Activated CD4-positive, alpha-beta memory T cell treated with anti-CD3 and anti-CD28 coated beads for 36 hours (primary cell): ENCODE data around the gene LGALS7B. TPM values are rescaled to one million over a fixed set of nuclear protein-coding genes. Genes with fewer than 3 reads are reported as not detected.
"Not testable (repeated sequence)": the region's sequence is repeated elsewhere in the genome, so short reads cannot be mapped to it uniquely, and the experiment has no call there.

Experiments used
- CTCF ChIA-PET: fragments of 350-600 bp; sonication (Branson Sonifier 250); formaldehyde crosslinking; loops from one replicate; lab custom pipeline; 2021; ENCODE audit warnings: antibody characterized with exemption, inconsistent platforms; lab: Charles Lee
- POLR2A ChIA-PET: fragments of 350-600 bp; sonication (Branson Sonifier 250); formaldehyde crosslinking; loops from one replicate; lab custom pipeline; 2021; ENCODE audit warnings: antibody characterized with exemption; lab: Charles Lee
- DNase-seq: peaks from one replicate; pipeline ENCODE4 v3.0.0-alpha.2; 2020
- H3K27ac Mint-ChIP-seq: one replicate; pipeline ENCODE4 v1.8.0; 2021; ENCODE audit warnings: mixed read lengths
- H3K27me3 Mint-ChIP-seq: one replicate; pipeline ENCODE4 v1.8.0; 2021; ENCODE audit warnings: mixed read lengths
- H3K36me3 Mint-ChIP-seq: one replicate; pipeline ENCODE4 v1.8.0; 2021; ENCODE audit warnings: mixed read lengths
- H3K4me1 Mint-ChIP-seq: one replicate; pipeline ENCODE4 v1.8.0; 2021; ENCODE audit warnings: low read depth, mixed read lengths
- H3K4me3 Mint-ChIP-seq: one replicate; pipeline ENCODE4 v1.8.0; 2021; ENCODE audit warnings: mild to moderate bottlenecking, mixed read lengths
- H3K9me3 Mint-ChIP-seq: one replicate; pipeline ENCODE4 v1.8.0; 2021; ENCODE audit warnings: mixed read lengths
- intact Hi-C: fragments of 100-400 bp; cut with micrococcal nuclease; formaldehyde crosslinking; loops from one replicate; pipeline ENCODE4 v1.15.1; 2023
- total RNA-seq, 2 experiments: library from RNA; stranded (reverse); gene quantifications; one replicate each; pipeline ENCODE4 v1.2.3, GENCODE V29; 2021

LGALS7B gene
- total RNA-seq, 2 experiments from 2014 or later = not detected

DNA sequence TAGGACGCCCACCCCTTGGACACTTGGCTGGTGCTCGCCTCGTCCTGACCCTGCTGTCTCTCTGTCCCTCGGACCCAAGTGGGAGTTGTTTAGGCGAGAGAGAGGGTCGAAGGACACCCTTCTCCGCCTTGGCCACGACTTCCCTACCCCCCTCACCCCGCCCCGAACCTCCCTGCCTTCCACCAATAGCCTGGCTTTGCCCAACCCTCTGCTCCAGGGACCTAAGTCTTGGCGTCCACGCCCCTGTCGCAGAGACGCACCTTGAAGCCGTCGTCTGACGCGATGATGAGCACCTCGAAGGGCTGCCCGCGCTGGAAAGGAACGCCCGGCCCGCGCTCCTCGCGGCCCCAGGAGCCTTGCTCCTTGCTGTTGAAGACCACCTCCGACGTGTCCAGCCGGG lies 17.4 kb upstream of the LGALS7B start:
- intact Hi-C loops, DNase-seq, H3K4me1 Mint-ChIP-seq, H3K27me3 Mint-ChIP-seq, CTCF ChIA-PET, H3K9me3 Mint-ChIP-seq, H3K27ac Mint-ChIP-seq, H3K4me3 Mint-ChIP-seq, POLR2A ChIA-PET, H3K36me3 Mint-ChIP-seq: not testable (repeated sequence)

DNA sequence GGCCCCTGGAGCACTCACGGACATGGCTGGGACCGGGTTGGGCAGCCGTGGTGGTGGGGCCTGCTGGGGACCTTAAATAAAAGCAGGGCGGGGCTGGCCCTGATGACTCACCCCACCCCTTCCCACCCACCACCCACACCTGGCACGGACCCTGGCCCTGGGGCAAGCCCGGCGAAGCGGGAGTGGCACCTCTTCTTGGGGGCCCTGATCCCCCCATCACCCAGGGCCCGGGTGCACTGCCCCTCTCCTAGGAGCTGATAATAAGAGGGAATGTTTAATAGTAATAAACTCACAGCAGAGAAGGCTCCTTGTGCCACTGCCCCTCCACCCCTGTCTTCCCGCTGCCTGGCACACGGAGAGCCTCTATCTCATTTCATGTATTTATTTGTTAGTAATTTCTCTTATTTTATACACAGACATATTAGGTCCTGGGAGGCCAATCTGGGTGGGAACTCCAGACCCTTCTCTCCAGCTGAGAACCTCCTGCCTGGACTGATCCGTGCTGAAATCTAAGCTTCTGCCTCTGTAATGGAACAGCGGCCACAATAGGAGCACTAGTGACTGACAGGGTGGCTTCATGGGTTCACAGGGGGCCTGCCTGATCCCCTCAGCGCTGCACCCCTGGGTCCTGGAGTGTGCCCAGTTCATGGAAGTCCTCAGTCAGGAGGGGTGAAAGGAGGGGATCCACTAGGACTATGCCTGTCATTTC lies 15.4 kb upstream of the LGALS7B start, which contains the start of gene LGALS7:
LGALS7 (minus strand) TSS at position 49 of the 709 bp plus-strand sequence; CDS start at position 24, 25 bp downstream.
- Mint-ChIP-seq H3K4me1 (peaks cover 6% of the 10 kb centered on the region), H3K27me3 (no peaks in the 10 kb centered on the region), H3K27ac (no peak within 1 kb of the TSS), H3K4me3 (no peak within 1 kb of the TSS), H3K36me3 (no peaks in the 10 kb centered on the region), H3K9me3 (no peaks in the 10 kb centered on the region)
- POLR2A ChIA-PET = no interaction called here
- intact Hi-C loops = no loop called here
- DNase-seq = no peak
- CTCF ChIA-PET = interaction anchor here (0.6 kb wide), 1 partner anchor 102 kb away, joined by 3 read pairs; no protein-coding TSS in a partner anchor

DNA sequence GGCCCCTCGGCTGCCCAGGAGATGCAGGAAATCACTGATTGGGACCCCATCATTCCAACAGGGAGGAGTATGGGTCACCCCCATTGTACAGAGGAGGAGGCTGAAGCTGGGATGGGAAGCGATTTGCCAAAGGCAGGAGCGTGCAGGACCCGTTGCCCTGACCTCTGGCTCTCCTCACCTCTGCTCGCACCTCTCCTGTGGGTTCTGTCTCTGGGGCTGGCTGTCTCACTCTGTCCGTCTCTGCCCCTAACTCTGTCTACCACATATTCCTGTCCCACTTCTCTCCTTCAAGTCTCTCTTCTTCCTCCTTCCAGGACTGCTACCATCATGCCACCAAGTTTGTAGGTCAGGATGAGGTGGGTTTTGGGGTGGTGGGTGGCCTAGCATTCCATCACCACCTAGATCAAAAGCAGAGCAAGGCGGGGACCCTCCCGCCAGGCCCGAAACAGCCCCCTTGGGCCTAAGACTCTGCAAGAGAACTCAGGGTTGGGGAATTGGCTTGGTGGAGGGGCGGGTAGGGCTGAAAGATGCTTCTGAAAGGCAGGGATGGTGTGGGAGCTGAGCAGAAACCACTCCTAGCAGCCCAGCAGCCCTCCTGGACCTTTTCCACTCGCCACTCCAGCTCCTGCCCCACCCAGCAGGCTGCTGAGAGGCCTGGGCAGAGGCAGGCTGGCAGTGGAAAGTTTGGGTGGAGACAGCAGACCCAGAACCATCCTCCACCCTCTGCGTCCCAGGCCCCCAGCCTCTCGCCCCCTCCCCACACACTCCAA lies 14.6 kb upstream of the LGALS7B start:
- ChIA-PET POLR2A (no interaction called here), CTCF (interaction anchor here (0.6 kb wide), 1 partner anchor 101 kb away, joined by 3 read pairs; no protein-coding TSS in a partner anchor)
- no peak overlapping the region for H3K4me3 Mint-ChIP-seq
- no peak overlapping the region for H3K27ac Mint-ChIP-seq
- H3K9me3 Mint-ChIP-seq = no peaks in the 10 kb centered on the region
- no peak for DNase-seq
- intact Hi-C loops = no loop called here
- peaks cover 3% of the 10 kb centered on the region for H3K4me1 Mint-ChIP-seq
- no peaks in the 10 kb centered on the region for H3K27me3 Mint-ChIP-seq
- H3K36me3 Mint-ChIP-seq = no peaks in the 10 kb centered on the region

DNA sequence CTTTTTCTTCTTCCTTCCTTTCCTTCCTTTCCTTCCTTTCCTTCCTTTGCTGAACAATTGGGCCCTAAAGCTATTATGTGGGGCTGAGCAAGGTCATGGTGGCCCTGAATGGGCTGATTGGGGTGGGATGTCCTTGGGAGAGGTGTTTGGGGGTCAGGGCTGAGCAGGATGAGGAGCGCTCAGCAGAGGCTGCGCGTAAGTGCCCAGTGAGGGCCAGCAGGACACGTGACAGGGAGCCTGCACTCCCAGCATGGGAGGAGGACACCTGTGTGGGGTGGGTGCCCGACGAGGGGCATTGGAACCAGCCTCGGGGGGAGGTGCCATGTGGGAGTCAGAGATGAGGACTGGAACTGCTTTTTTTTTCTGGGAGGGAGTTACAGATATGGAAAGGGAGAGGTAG lies 10.3 kb upstream of the LGALS7B start:
- Mint-ChIP-seq H3K27ac (no peak overlapping the region), H3K4me3 (no peak overlapping the region), H3K9me3 (no peaks in the 10 kb centered on the region), H3K36me3 (no peaks in the 10 kb centered on the region), H3K4me1 (no peaks in the 10 kb centered on the region), H3K27me3 (no peaks in the 10 kb centered on the region)
- POLR2A ChIA-PET = no interaction called here
- DNase-seq = no peak
- CTCF ChIA-PET = interaction anchor here (0.7 kb wide), 2 partner anchors 10 to 152 kb away, joined by 3 to 5 read pairs; partner anchors contain the start of genes MRPS12 and SARS2
- intact Hi-C loops = no loop called here

DNA sequence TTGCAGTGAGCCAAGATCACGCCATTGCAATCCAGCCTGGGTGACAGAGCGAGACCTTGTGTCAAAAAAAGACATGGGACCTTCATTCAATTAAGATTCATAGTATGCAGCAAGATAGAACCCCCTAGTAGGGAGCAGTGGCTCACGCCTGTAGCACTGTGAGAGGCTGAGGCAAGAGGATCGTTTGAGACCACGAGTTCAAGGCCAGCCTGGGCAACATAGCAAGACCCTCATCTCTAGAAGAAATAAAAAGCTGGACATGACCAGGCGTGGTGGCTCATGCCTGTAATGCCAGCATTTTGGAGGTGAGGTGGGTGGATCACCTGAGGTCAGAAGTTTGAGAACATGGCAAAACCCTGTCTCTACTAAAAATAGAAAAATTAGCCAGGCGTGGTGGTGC lies 8.6 kb upstream of the LGALS7B start:
- no peak for DNase-seq
- ChIA-PET POLR2A (no interaction called here), CTCF (no interaction called here)
- Mint-ChIP-seq H3K4me1 (no peaks in the 10 kb centered on the region), H3K9me3 (no peaks in the 10 kb centered on the region), H3K27me3 (no peaks in the 10 kb centered on the region), H3K27ac (no peak overlapping the region), H3K4me3 (no peak overlapping the region), H3K36me3 (no peaks in the 10 kb centered on the region)
- intact Hi-C loops = no loop called here

DNA sequence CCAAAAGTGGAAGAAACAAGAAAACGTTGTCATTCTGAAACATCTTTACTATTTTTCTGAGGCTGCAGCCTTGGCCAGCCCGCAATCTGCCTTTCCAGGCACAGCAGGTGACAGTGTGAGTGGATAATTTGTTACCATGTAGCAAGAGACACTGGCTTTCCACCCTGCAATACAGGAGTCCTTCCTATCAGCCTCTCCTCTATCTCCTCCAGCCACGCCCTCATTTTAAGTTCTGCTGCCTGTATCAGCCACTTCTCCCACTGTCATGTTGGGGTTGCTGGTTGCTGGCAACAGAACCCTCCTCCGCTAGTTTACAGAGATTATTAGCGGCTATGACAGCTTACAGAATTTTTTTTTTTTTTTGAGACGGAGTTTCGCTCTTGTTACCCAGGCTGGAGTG lies 7.9 kb upstream of the LGALS7B start:
- DNase-seq = no peak
- intact Hi-C loops = no loop called here
- no peaks in the 10 kb centered on the region for H3K36me3 Mint-ChIP-seq
- no peaks in the 10 kb centered on the region for H3K27me3 Mint-ChIP-seq
- POLR2A ChIA-PET = no interaction called here
- peak overlapping the region; percentile 49 for H3K27ac Mint-ChIP-seq
- no peak overlapping the region for H3K4me3 Mint-ChIP-seq
- CTCF ChIA-PET = no interaction called here
- no peaks in the 10 kb centered on the region for H3K4me1 Mint-ChIP-seq
- no peaks in the 10 kb centered on the region for H3K9me3 Mint-ChIP-seq

DNA sequence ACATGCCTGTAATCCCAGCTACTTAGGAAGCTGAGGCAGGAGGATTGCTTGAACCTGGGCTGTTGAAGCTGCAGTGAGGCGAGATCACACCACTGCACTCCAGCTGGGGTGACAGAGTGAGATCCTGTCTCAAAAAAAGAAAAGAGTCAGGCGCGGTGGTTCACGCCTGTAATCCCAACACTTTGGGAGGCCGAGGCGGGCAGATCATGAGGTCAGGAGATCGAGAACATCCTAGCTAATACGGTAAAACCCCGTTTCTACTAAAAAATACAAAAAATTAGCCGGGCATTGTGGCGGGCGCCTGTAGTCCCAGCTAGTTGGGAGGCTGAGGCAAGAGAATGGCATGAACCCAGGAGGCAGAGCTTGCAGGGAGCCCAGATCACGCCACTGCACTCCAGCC lies 6.8 kb upstream of the LGALS7B start:
- DNase-seq, POLR2A ChIA-PET, H3K27ac Mint-ChIP-seq, H3K36me3 Mint-ChIP-seq, CTCF ChIA-PET, H3K4me3 Mint-ChIP-seq, intact Hi-C loops, H3K27me3 Mint-ChIP-seq, H3K4me1 Mint-ChIP-seq, H3K9me3 Mint-ChIP-seq: not testable (repeated sequence)

DNA sequence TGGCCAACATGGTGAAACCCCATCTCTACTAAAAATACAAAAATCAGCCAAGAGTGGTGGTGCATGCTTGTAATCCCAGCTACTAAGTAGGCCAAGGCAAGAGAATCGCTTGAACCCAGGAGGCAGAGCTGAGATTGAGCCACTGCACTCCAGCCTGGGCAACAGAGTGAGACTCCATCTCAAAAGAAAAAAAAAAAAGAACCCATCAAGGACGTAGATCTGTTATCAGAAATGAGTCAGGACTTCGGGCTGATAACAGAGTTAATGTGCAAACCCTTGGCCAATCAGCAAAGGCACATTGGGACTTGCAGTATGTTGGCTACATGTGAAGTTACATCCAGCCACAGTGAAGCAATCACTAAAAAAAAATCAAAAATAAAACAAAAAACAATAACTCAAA lies 4.8 kb upstream of the LGALS7B start:
- Mint-ChIP-seq H3K9me3 (no peaks in the 10 kb centered on the region), H3K27ac (no peak overlapping the region), H3K4me1 (no peaks in the 10 kb centered on the region), H3K27me3 (no peaks in the 10 kb centered on the region), H3K36me3 (no peaks in the 10 kb centered on the region), H3K4me3 (no peak overlapping the region)
- DNase-seq = no peak
- ChIA-PET POLR2A (no interaction called here), CTCF (no interaction called here)
- intact Hi-C loops = no loop called here

DNA sequence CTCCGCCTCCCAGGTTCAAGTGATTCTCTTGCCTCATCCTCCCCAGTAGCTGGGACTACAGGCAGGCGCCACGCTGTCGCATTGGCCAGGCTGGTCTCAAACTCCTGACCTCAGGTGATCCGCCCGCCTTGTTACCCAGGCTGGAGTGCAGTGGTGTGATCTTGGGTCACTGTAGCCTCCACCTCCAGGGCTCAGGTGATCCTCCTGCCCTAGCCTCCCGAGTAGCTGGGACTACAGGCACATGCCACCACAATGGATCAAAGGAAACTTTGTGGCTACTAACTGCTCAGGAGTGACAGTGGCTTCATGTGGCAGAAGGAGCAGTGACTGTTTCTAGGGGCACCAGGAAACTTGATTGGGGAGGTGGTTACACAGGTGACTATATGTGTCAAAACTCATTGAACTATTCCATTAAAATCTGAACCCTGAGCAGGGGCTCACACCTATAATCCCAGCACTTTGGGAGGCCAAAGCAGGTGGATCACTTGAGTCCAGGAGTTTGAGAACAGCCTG lies 3.8 kb upstream of the LGALS7B start:
- POLR2A ChIA-PET = no interaction called here
- Mint-ChIP-seq H3K27ac (no peak overlapping the region), H3K4me1 (no peaks in the 10 kb centered on the region), H3K4me3 (no peak overlapping the region), H3K36me3 (no peaks in the 10 kb centered on the region), H3K27me3 (no peaks in the 10 kb centered on the region), H3K9me3 (no peaks in the 10 kb centered on the region)
- intact Hi-C loops = no loop called here
- DNase-seq = no peak
- CTCF ChIA-PET = no interaction called here

DNA sequence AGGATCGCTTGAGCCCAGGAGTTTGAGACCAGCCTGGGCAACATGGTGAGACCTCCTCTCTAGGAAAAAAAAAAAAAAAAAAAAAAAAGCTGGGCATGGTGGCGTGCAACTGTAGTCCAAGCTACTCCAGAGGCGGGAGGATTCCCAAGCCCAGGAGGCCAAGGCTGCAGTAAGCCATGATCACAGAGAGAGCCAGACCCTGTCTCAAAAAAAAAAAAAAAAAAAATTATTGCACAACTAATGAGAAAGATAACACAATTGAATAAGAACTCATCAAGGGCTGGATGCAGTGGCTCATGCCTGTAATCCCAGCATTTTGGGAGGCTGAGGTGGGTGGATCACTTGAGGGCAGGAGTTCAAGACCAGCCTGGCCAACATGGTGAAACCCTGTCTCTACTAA lies 2.9 kb upstream of the LGALS7B start:
- intact Hi-C loops, H3K4me1 Mint-ChIP-seq, DNase-seq, H3K27me3 Mint-ChIP-seq, H3K36me3 Mint-ChIP-seq, POLR2A ChIA-PET, H3K9me3 Mint-ChIP-seq, H3K27ac Mint-ChIP-seq, H3K4me3 Mint-ChIP-seq: not testable (repeated sequence)
- CTCF ChIA-PET = interaction anchor here (1.0 kb wide), 1 partner anchor 16 kb away, joined by 4 read pairs; no protein-coding TSS in a partner anchor

DNA sequence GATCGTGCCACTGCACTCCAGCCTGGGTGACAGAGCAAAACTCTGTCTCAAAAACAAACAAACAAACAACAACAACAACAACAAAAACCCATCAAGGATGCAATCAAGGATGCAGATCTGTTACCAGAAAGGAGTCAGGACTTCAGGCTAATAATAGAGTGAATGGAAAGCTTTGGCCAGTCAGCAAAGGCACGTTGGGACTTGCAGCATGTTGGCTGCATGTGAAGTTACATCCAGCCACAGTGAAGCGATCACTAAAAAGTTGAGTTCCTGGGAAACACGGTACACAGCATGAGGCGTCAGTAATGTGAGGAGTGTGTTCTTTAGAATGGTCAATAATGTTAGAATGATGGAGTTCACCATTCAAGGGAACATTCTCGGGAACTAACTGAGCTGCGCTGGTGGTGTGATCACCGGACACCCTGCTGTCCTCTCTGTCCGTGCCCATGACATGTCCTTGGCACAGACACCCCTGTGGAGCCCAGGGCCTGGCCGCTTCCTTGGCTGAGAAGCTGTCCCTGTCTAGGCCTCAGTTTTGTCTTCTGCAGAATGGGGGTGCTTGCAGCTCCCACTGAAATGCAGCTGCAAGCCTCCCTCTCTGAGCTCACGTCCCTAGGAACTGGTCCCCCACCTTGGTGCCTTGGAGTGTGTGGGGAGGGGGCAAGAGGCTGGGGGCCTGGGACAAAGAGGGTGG lies 2.3 kb upstream of the LGALS7B start:
- Mint-ChIP-seq H3K27ac (no peak overlapping the region), H3K36me3 (no peaks in the 10 kb centered on the region), H3K9me3 (no peaks in the 10 kb centered on the region), H3K4me3 (no peak overlapping the region), H3K27me3 (no peaks in the 10 kb centered on the region), H3K4me1 (no peaks in the 10 kb centered on the region)
- intact Hi-C loops = no loop called here
- ChIA-PET CTCF (interaction anchor here (1.0 kb wide), 1 partner anchor 17 kb away, joined by 4 read pairs; no protein-coding TSS in a partner anchor), POLR2A (no interaction called here)
- DNase-seq = no peak
